AG04450 (cell line): ENCODE results near the gene SCGB3A1. TPM values are rescaled to one million over a fixed set of nuclear protein-coding genes. Genes with fewer than 3 reads are reported as not detected.

Experiments used
- CTCF ChIA-PET: fragments of 300-600, 350-600 bp; formaldehyde crosslinking; extraction: SDS; loops from one replicate; lab custom pipeline; 2022; ENCODE audit warnings: antibody characterized with exemption, inconsistent platforms; lab: Charles Lee
- POLR2A ChIA-PET: fragments of 350-600 bp; formaldehyde crosslinking; extraction: SDS; loops from one replicate; lab custom pipeline; 2021; ENCODE audit warnings: antibody characterized with exemption, inconsistent platforms; lab: Yijun Ruan, JAX
- DNase-seq: peaks from one replicate; pipeline ENCODE4 v3.0.0-alpha.2; 2011; ENCODE audit warnings: low read depth, low spot score
- H3K27ac ChIP-seq: one replicate; pipeline ENCODE4 v1.5.1; 2012; ENCODE audit warnings: low read depth, low read length, control low read depth
- H3K27me3 ChIP-seq: one replicate; pipeline ENCODE4 v1.6.0; 2012; ENCODE audit warnings: low read length; ENCODE audit not compliant: control insufficient read depth, insufficient read depth
- H3K4me3 ChIP-seq: 2 replicates; pipeline ENCODE4 v1.5.1; 2011; ENCODE audit warnings: mild to moderate bottlenecking, low read depth, low read length, control low read depth
- H3K9me3 ChIP-seq: 2 replicates; pipeline ENCODE4 v1.5.1; 2012; ENCODE audit warnings: low read length; ENCODE audit not compliant: control insufficient read depth, insufficient read depth
- polyA plus RNA-seq: library from polyadenylated mRNA; depleted of rRNA; stranded (reverse); fragments of >200 nt; gene quantifications from 2 replicates; pipeline ENCODE4 v1.2.3, GENCODE V29; 2011
- TF ChIP-seq, protein P1 (sequence below): IDR thresholded peaks from 2 replicates; pipeline ENCODE4 v1.5.1; 2011; ENCODE audit warnings: low read depth, low read length, control low read depth, inconsistent platforms

SCGB3A1 gene
- polyA plus RNA-seq, 1 experiment, result not detected

DNA sequence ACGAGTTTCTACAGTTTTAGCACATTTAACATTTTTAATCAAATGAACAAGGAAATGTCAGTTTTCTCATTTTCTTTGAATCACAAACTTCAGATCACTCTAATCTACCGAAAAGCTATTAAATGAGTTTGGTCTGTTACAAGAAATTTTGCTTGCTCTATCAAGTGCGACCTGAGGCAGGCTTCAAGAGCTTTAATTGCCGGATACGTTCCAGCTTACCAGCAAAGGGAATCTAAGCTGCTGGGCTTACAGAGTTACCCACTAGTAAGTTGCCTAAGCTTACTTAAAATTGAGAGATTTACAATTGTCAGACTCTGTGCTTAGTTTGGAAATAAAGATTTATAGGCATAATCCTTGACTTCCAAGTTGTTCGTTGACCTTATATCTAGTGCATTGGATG is 10.6 kb downstream of the SCGB3A1 start:
- no peaks in the 10 kb centered on the region for H3K27me3 ChIP-seq
- H3K27ac ChIP-seq, result no peak overlapping the region
- POLR2A ChIA-PET, result no interaction called here
- TF ChIP-seq, protein P1, sequence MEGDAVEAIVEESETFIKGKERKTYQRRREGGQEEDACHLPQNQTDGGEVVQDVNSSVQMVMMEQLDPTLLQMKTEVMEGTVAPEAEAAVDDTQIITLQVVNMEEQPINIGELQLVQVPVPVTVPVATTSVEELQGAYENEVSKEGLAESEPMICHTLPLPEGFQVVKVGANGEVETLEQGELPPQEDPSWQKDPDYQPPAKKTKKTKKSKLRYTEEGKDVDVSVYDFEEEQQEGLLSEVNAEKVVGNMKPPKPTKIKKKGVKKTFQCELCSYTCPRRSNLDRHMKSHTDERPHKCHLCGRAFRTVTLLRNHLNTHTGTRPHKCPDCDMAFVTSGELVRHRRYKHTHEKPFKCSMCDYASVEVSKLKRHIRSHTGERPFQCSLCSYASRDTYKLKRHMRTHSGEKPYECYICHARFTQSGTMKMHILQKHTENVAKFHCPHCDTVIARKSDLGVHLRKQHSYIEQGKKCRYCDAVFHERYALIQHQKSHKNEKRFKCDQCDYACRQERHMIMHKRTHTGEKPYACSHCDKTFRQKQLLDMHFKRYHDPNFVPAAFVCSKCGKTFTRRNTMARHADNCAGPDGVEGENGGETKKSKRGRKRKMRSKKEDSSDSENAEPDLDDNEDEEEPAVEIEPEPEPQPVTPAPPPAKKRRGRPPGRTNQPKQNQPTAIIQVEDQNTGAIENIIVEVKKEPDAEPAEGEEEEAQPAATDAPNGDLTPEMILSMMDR, result no peak
- no peak for DNase-seq
- H3K4me3 ChIP-seq, result no peak overlapping the region
- CTCF ChIA-PET, result no interaction called here
- peaks cover 7% of the 10 kb centered on the region; the same call in 1 of the 2 replicates for H3K9me3 ChIP-seq

DNA sequence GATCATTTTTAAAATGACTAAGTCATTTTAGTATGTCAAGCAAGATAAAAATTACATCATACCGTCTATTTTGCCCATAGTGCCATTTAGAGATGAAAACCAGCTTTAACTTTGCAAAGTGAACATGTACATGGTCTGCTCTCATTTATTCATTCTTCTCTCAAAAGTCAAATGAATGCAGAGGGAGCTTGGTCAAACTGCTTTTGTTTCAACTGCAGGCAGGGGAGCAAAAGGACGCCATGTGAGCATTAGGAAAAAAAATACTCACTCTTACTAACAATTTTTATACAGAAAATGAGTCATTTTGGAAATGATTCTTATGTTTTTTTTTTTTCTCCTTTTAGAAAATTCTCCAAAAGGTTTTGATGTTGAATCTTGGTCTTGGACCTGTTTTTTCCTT is 15.7 kb downstream of the SCGB3A1 start:
- TF ChIP-seq, protein P1, result no peak
- no peaks in the 10 kb centered on the region for H3K9me3 ChIP-seq
- ChIA-PET CTCF (interaction anchor here (1.1 to 1.5 kb wide), 2 partner anchors 14 to 31 kb away, joined by 3 read pairs; no protein-coding TSS in a partner anchor), POLR2A (no interaction called here)
- H3K27ac ChIP-seq, result no peak overlapping the region
- no peaks in the 10 kb centered on the region for H3K27me3 ChIP-seq
- H3K4me3 ChIP-seq, result no peak overlapping the region
- no peak for DNase-seq

DNA sequence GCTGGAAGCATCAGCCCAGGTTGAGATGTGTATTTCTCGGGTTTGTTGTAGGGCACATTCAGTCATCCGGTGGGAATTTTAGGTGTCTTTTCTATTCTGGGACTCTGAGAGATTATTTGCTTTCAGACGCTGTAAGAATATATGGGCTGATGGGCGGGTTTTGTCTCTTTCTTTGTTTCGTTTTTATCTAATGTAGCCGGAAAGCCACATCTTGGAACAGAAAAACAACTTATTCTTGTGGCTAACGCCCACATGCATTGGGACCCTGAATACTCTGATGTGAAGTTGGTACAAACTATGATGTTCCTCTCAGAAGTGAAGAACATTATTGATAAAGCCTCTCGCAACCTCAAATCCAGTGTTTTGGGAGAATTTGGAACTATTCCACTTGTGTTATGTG is 22.4 kb downstream of the SCGB3A1 start:
- CTCF ChIA-PET, result no interaction called here
- H3K27me3 ChIP-seq, result no peaks in the 10 kb centered on the region
- no peak overlapping the region for H3K27ac ChIP-seq
- TF ChIP-seq, protein P1, result no peak
- no peak overlapping the region for H3K4me3 ChIP-seq
- no peaks in the 10 kb centered on the region for H3K9me3 ChIP-seq
- DNase-seq, result no peak
- POLR2A ChIA-PET, result no interaction called here

DNA sequence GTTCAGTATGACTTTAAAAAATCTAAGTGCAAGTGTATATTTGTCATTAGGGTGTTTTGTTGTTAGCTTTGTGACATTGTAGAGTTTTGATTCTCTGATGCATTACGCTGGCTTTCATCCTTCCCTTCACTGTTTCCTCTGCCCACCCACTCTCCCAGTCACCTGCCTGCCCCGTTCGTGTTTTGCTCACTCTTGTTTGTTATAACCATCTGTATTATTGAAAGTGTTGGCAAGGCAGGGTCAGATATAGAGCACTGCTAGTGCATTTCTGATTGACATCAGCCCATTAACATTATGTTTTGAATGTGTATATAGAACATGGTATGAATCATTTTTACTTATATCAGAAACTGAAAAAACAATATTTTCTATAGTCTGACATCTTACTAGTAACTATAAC is 27.3 kb downstream of the SCGB3A1 start:
- DNase-seq, result no peak
- ChIA-PET POLR2A (no interaction called here), CTCF (no interaction called here)

DNA sequence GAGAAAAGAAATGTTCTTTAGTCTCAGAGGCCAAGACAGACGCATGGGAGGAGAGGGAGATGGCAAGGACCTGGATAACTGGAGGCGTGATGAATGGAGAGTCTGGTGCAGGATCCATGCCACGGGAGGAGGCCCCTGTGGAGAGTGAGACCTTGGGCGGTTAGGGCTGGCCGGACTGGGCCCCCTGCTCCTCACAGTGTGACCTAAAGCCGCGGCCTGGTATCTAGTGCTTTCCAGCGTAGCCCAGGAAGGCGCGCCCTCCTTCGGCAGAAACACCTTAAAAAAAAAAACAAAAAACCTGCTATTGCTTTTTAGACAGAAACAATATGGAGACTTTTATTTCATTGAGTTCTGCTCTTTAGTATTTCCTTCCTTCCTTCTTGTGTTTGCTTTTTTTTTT is 33.1 kb downstream of the SCGB3A1 start:
- ChIA-PET POLR2A (no interaction called here), CTCF (no interaction called here)
- no peak for DNase-seq
- no peak overlapping the region for H3K27ac ChIP-seq
- no peaks in the 10 kb centered on the region for H3K27me3 ChIP-seq
- no peaks in the 10 kb centered on the region for H3K9me3 ChIP-seq
- TF ChIP-seq, protein P1, result no peak
- no peak overlapping the region for H3K4me3 ChIP-seq

More for the DNA sequence above, 27.3 kb downstream of the SCGB3A1 start:
- Histone ChIP-seq H3K4me3 (no peak overlapping the region), H3K27me3 (no peaks in the 10 kb centered on the region), H3K9me3 (no peaks in the 10 kb centered on the region), H3K27ac (no peak overlapping the region)
- TF ChIP-seq, protein P1, result no peak
